IPS-NIHi7 (cell line): ENCODE data around the gene LRIF1.
"Not testable (repeated sequence)": the region's sequence is repeated elsewhere in the genome, so short reads cannot be mapped to it uniquely, and the experiment has no call there.

Experiments
- DNase-seq: peaks from one replicate; pipeline ENCODE4 v3.0.0; 2012; ENCODE audit warnings: mixed read lengths; ENCODE audit errors: extremely low spot score

LRIF1 gene

DNA sequence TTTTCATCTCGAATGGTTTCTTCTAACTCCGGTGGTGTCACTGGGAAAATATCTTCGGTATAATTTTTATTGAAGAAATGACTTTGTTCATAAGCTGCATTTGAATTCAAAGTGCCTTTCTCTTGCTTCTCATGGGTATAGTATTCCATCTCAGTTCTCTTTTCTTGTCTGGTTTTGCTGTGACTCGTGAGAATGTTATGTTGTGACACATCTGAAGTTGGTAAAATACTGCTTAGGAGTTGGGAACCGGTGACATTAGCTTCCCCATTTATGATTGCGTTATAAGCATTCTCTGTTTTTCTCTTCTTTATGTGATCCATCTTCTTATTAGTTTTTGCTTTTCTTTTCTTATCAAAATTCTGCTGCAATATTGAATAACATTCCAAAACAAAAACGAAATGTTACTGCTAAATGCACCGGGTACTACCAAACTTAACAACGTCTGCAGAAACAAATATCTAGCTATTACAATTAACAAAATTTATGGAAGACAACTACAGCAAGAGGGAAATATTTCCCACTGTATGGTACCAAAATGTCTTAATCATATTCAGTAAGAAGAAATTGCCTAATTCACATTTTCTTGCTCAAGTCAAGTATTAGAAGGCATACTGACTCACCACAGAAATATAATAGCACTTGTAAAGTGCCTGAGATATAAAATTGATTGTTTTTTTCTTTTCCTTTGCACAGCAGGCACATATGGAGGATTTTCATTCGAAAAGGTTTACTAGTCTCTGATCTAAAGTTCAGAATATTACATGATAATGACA, 15.5 kb downstream of the LRIF1 start:
- no peak for DNase-seq

DNA sequence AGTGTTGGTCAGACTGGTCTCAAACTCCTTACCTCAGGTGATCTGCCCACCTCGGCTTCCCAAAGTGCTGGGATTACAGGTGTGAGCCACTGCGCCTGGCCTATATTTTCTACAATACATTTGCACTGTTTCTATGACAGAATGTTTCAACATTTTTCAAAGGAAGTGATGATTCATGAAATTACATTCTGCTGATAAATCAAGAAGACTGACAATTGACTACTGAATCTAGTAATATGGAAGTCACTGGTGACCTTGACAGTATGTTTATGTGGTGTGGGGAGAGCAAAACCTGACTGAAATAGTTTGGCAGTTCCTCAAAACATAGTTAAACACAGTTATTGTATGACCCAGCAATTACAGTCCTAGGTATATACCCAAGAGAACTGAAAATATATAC, 18.1 kb downstream of the LRIF1 start:
- no peak for DNase-seq

DNA sequence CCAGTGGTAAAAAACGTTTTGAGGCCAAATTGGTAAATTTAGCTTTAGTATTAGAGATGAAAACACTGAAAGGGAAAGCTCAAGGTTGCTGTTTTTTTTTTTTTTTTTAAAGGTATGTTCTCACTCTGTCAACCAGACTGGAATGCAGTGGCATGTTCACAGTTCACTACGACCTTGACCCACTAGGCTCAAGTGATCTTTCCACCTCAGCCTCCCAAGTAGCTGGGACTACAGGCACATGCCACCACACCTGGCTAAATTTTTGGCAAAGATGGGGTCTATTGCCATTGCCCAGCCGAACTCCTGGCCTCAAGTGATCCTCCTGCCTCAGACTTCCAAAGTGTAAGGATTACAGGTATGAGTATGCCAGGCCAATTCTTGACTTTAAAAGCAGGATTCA, 18.9 kb downstream of the LRIF1 start:
- no peak for DNase-seq

DNA sequence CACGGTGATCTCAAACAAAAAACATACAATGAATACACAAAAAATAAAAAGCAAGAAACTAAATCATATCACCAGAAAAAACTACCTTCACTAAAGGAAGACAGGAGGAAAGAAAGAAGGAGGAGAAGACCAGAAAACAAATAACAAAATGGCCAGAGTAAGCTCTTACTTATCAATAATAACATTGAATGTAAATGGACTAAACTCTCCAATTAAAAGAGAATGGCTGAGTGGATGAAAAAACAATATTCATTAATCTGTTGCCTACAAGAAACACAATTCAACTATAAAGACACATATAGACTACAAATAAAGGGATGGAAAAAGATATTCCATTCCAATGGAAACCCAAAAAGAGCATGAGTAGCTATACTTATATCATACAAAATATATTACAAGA, 27.2 kb downstream of the LRIF1 start:
- no peak for DNase-seq

DNA sequence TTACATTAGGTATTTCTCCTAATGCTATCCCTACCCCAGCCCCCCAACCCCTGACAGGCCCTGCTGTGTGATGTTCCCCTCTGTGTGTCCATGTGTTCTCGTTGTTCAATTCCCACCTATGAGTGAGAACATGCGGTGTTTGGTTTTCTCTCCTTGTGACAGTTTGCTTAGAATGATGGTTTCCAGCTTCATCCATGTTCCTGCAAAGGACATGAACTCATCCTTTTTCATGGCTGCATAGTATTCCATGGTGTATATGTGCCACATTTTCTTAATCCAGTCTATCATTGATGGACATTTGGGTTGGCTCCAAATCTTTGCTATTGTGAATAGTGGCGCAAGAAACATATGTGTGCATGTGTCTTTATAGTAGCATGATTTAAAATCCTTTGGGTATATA, 32.6 kb downstream of the LRIF1 start:
- not testable (repeated sequence) for DNase-seq

DNA sequence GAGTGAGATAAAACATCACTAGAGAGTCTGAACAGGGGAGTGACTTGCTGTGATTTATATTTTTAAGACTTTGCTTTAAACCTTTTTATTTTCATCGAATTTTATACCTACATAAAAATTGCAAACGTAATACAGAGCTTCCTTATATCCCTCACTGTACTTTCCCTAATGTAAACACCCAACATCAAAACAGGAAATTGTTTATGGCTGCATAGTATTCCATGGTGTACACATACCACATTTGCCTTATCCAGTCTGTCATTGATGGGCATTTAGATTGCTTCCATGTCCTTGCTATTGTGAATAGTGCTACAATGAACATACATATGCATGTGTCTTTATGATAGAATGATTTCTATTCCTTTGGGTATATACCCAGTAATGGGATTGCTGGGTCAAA, 34.8 kb downstream of the LRIF1 start:
- no peak for DNase-seq

DNA sequence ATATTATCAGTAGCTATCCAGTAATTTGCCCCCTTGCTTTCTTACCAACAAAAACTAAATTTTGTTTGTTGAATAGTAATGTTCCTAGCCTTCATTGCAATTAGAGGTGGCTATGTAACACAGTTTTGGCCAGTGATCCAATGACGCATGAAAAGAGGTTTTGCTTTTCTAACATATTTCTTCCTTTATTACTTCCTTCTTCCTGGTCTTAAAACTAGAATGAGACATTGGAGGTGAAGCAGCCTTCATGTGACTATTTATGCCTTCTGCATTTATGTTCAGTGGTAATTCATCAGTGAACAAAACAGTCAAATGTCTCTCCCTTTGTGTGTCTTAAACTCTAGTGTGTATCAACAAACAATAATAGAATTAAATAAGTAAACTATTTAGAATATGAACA, 35.5 kb downstream of the LRIF1 start:
- DNase-seq: no peak

DNA sequence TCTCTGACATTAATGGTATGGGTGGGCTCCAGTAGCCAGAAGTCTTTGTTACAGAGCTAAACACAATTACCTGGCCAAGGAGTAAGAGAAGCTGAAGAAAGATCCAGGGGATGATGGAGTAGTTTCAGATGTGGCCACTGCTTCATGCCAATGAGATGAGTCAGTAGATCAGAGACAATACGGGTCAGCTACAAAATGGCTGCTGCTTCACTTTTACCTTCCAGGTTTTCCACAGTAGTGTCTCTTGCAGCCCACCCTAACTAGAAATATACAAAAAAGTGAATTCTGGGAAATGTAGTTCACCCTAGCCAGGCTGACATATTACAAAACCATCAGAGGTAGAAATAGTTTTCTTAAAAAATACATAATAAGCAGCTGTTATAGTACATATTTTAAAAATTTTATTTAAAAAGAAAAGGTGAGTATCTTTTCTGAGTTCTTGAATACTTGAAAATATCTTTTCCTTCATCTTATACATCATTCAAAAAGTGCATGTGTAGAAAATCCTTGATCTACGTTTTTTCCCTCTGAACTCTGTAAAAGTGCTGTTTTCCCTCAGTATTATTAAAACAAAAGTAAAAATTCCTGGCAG, 36.1 kb downstream of the LRIF1 start:
- DNase-seq: peak; percentile 36

DNA sequence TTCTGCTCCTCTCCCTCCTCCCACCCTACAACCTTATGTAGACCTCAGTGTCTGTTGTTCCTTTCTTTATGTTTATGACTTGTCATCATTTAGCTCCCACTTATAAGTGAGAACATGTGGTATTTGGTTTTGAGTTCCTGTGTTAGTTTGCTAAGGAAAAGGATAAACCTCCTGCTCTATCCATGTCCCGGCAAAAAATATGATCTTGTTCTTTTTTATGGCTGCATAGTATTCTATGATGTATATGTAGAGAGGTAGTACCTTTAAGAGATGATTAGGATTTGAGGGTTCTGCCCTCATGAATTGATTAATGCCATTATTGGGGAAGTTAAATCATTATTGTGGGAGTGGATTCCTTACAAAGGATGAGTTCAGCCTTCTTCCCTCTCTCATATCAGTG, 41.8 kb downstream of the LRIF1 start:
- no peak for DNase-seq

DNA sequence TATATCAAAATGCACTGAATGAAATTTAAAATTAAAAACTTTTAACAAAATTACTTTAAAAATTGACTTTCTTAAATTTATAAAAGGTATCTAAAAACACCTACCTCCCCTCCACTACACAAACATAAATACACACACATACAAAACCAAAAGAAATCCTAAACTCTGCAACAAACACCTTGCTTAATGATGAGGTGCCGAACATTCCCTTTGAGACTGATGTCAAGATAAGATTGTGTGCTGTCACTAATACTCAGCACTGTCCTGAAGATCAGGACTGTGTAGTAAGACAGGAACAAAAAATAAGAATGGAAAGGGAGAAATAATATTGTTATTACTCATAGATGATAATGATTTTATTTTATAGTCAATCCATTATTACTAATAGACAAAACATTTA, 45.7 kb downstream of the LRIF1 start:
- DNase-seq: no peak

DNA sequence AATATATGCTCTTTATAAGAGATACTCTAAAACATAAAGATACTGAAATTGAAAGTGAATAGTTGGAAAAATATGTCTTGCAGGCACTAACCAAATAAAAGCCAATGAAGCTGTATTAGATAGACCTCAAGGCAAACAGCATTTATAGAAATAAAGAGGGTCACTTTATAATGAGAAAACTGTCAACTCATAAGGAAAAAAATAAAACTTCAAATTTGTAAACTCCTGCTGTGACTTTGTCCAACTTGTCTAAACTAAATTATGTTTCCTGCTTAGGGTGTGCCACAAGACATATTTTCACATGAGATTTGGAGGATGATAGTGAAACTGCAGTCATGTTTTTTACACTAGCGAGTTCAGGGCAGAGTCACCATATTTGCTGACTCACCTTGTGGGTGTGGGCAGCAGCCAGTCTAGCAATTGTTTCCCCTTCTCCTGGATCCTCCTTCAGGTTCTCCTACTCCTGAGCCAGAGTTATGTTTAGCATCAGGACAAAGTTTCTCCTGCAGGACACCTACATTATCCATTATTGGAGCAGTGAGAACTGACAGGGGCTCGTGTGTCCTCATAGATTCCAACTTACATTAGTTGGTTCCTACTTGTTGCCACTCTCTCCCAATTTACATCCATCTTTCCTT, 46.9 kb downstream of the LRIF1 start:
- DNase-seq: no peak

DNA sequence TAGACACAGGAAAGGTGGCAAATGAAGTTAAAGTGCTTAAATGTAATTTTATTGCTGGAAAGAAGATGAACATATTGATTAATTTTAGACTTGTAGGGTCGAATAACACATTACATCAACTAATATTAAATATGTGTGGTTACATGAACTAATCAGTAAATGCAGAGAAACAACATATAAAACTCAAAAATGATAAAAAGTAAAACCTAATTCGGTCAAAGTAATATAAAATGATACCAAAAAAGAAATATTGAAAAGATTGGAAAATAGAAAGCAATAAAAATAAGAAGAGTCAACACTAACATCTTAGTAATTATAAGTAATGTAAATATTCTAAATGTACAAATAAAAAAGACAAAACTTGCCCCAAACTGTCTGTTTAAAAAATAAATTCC, 47.5 kb downstream of the LRIF1 start:
- DNase-seq: no peak

DNA sequence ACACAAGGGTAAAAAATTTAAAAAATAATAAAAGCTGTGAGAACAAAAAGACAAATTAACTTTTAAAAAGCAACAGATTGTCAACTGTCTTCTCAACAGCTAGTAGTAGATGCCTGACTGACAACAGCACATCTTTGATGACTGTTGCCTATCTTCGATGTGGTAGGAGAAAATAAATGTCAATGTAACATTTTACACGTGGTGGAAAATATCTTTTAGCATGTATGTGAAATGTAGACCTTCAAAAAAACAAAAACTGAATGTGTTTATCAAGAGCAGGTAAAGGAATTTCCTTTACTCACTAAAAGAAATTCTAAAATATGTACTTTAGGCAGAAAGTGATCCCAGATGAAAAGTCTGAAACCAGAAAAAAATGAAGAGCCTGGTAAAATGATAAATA, 47.9 kb downstream of the LRIF1 start:
- DNase-seq: no peak

DNA sequence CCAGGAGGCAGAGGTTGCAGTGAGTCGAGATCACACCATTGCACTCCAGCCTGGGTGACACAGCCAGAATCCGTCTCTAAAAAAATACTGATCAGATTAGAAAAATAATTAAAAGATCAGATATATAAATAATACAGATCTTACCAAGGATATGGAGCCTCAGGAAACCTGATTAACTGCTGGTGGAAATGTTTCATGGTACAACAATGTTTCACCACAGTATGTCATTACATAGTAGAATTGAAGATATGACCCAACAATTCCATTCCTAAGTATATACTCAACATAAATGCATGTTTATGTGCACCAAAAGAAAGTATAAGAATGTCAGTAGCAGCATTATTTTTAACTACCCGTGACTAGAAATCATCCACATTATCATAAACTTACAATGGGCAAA, 49.0 kb downstream of the LRIF1 start:
- no peak for DNase-seq

DNA sequence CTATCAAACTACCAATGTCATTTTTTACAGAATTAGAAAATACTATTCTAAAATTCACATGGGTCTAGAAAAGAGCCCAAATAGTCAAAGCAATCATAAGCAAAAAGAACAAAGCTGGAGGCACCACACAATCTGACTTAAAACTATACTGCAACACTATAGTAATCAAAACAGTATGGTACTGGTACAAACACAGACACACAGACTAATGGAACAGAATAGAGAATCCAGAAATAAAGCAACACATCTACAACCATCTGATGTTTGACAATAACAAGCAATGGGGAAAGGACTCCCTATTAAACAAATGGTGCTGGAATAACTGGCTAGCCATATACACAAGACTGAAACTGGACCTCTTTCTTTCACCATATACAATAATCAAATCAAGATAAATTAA, 50.9 kb downstream of the LRIF1 start:
- no peak for DNase-seq

DNA sequence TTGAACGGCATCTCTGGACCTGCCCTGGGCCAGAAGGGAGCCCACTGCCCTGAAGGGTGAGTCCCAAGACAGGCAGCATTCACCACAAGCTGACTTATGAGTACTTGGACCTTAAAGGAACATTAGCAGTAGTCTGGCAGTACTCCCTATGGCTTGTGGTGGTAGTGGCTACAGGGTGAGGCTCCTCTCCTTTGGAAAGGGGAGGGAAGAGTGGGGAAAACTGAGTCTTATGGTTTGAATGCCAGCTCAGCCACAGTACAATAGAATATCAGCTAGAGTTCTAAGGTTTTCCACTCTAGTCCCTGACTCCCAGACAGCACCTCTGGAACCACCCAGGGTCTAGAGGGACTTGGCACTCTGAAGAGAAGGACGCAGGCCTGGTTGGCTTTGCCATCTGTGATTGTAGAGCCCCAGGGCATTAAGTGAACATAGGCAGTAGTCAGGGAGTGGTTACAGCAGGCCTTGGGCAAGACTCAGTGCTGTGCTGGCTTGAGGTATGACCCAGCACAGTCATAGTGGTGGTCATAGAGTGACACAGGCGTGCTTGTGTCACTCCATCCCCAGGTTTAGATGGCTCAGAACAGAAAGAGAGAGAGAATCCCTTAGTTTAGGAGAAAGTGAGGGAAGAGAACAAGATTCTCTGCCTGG, 59.7 kb downstream of the LRIF1 start:
- no peak for DNase-seq

DNA sequence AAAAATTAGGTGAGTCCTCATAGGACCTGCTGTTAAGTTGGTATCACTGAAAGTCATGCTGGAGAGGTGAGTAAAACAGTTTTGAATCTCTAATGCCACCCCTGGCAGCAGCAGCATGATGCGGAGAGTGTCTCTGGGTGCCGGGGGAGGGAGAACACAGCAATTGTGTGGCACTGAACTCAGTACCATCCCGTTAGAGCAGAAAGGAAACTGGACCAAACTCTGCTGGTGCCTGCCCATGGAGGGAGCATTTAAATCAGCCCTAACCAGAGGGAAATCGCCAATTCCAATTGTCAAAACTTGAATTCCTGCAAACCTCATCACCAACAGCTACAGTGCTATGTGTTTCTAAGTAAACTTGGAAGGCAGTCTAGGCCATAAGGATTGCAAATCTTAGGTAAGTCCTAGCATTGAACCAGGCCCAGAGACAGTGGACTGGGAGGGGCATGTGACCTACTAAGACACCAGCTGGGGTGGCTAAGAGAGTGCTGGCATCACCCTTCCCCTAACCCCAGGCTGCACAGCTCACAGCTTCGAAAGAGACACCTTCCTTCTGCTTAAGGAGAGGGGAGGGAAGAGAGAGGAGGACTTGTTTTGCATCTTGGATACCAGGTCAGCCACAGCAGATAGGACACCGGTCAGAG, 60.8 kb downstream of the LRIF1 start:
- no peak for DNase-seq

DNA sequence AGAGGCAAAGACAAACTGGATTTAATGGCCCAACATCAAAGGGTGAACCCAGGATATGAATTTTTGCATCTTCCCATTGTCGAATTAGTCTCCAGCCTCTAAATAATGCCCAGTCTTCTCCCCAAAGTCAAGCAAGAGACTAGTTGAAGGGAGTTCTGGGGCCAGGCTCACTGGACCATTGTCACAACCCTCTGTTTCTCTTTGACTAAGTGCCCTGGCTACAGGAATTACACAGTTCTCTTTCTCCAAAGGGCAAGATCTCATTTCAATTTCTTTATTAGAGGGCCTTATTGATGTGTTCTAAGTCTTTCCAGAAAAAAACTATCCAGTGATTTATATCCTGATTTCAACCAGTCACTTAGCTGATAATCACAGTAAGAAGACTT, 64.3 kb downstream of the LRIF1 start:
- DNase-seq: no peak

DNA sequence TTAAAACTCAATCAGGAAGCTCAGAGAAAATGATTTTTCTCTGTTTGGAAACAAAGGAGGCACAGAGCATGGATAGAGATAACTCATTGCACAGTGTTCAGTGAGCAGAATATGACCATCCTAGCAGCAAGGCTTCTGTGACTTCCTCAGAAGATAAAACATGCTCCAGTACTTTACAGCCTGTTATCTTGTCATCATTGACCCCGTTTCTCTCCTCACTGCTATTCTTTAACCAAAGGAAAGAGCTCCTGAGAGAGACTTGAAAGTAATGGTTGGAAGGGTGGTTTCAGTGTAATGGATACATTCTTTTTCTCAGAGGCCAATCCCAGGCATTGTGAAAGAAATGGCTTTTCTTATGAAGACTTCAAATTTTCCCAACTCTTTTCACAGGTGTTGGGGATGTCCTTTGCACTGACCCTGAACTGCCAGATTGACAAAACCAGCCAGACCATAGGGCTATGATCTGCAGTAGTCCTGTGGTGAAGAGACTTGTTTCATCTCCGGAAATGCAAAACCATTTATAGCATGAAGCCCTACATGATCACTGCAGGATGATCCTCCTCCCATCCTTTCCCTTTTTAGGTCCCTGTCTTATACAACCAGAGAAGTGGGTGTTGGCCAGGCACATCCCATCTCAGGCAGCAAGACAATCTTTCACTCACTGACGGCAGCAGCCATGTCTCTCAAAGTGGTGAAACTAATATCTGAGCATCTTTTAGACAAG, 64.8 kb downstream of the LRIF1 start:
- DNase-seq: no peak

DNA sequence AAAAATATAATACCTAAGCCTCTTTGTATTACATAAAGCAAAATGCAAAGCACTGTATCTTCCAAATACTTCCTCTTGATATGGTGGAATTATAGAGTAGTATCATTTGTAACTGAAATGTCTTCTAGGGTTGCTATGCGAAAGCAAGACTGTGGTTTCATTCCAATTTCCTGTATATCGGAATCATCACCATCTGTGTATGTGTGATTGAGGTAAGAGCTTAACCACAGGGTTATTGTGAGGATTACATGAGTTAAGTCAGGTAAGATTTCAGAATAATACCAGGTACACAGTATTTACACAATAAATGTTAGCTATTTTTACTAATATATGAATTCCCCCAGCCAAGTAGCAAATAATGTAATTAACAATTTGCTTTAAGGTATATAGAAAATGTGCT, 66.0 kb downstream of the LRIF1 start:
- no peak for DNase-seq
